ENCODE data around the gene LPIN1. TPM values are rescaled to one million over a fixed set of nuclear protein-coding genes. Genes with fewer than 3 reads are reported as not detected.

LPIN1 gene
- total and polyA plus RNA-seq, 2 of the 13 experiments (the other 11 are each of a cell fraction or from before 2014, with no cell fraction given): 9.7 to 19.4 TPM

DNA sequence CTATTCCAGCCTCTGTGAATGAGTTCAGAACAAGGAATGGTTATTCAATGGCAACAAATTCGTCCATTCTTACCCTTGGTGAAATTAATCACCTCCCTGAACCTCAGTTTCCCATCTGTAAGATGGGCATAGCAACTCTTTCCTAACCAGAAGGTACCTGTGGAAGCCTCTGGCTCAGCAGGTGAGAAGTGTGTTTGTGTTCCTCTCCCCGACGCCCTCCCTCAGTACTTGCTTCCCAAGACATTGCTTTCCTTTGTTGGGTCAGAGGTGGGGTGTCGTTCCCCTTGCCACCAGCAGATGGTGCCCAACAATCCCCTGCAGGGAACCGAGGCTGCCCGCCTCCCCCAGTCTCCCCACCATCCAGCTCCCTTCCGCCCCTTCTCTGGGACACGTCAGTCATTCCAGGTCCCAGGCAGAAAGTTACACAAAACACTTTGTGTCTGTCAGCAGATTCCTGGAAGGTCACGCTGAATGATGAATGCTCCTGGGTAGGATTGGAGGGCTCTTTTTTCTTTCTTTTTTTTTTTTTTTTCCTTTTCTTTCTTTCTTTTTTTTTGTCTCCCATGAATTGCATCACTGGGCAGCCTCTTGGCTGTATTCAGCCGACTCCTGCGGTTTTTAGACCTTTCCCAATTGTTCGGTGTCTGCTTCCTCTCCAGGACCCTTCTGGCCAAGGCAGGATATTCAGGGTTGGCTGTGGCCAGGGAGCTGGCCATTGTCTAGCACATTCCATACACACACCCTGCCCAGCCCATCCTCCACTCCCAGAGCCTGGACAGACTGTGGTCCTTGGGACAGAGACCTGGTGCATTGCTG is 117.3 kb downstream of the LPIN1 start (continued):
- TF ChIP-seq GTF2F1 (IDR thresholded peaks at IDR 0.05; ENCODE audit: low read length) (no peak), NKX3-1 (CRISPR knock-in tag; IDR thresholded peaks at IDR 0.05) (no peak), ZNF264 (CRISPR knock-in tag; IDR thresholded peaks at IDR 0.05) (no peak), ZIK1 (CRISPR knock-in tag; IDR thresholded peaks at IDR 0.05; ENCODE audit: borderline replicate concordance, low read depth) (no peak), FOXM1 (CRISPR knock-in tag; IDR thresholded peaks at IDR 0.05) (no peak), SMC3 (IDR thresholded peaks at IDR 0.05; ENCODE audit: low read length) (peak; percentile 85), ZNF562 (CRISPR knock-in tag; IDR thresholded peaks at IDR 0.05; ENCODE audit: borderline replicate concordance) (no peak), NFRKB (IDR thresholded peaks at IDR 0.05) (no peak), NR2F6 (IDR thresholded peaks at IDR 0.05) (no peak), NR2F6 (CRISPR knock-in tag; IDR thresholded peaks at IDR 0.05) (no peak), ZNF549 (CRISPR knock-in tag; IDR thresholded peaks at IDR 0.05) (no peak), ZNF3 (CRISPR knock-in tag; IDR thresholded peaks at IDR 0.05) (no peak), GATAD1 (CRISPR knock-in tag; IDR thresholded peaks at IDR 0.05) (peak; percentile 45; the same call in 1 of the 2 replicates), ZNF746 (CRISPR knock-in tag; IDR thresholded peaks at IDR 0.05) (no peak), SIN3B (IDR thresholded peaks at IDR 0.05; ENCODE audit: low read length) (no peak), ETV6 (CRISPR knock-in tag; conservative IDR thresholded peaks at IDR 0.05) (0 out of 2 replicates have a peak, but pooled peaks have one; percentile 56), RBFOX2 (IDR thresholded peaks at IDR 0.05; ENCODE audit: low read depth, low read length) (no peak), RFX3 (CRISPR knock-in tag; IDR thresholded peaks at IDR 0.05) (no peak)
- TF ChIP-seq, protein P1, sequence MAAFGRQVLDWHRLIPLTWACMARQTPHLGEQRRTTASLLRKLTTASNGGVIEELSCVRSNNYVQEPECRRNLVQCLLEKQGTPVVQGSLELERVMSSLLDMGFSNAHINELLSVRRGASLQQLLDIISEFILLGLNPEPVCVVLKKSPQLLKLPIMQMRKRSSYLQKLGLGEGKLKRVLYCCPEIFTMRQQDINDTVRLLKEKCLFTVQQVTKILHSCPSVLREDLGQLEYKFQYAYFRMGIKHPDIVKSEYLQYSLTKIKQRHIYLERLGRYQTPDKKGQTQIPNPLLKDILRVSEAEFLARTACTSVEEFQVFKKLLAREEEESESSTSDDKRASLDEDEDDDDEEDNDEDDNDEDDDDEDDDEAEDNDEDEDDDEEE (CRISPR knock-in tag; IDR thresholded peaks at IDR 0.05): no peak
- TF ChIP-seq, protein P2, sequence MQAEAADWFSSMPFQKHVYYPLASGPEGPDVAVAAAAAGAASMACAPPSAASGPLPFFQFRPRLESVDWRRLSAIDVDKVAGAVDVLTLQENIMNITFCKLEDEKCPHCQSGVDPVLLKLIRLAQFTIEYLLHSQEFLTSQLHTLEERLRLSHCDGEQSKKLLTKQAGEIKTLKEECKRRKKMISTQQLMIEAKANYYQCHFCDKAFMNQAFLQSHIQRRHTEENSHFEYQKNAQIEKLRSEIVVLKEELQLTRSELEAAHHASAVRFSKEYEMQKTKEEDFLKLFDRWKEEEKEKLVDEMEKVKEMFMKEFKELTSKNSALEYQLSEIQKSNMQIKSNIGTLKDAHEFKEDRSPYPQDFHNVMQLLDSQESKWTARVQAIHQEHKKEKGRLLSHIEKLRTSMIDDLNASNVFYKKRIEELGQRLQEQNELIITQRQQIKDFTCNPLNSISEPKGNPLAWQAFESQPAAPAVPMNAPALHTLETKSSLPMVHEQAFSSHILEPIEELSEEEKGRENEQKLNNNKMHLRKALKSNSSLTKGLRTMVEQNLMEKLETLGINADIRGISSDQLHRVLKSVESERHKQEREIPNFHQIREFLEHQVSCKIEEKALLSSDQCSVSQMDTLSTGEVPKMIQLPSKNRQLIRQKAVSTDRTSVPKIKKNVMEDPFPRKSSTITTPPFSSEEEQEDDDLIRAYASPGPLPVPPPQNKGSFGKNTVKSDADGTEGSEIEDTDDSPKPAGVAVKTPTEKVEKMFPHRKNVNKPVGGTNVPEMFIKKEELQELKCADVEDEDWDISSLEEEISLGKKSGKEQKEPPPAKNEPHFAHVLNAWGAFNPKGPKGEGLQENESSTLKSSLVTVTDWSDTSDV (CRISPR knock-in tag; IDR thresholded peaks at IDR 0.05): no peak
- TF ChIP-seq, protein P3, sequence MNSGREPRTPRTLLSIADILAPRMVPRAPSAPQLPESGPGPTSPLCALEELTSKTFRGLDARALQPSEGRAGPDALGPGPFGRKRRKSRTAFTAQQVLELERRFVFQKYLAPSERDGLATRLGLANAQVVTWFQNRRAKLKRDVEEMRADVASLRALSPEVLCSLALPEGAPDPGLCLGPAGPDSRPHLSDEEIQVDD (CRISPR knock-in tag; IDR thresholded peaks at IDR 0.05; ENCODE audit: borderline replicate concordance): no peak
- TF ChIP-seq, protein P4, sequence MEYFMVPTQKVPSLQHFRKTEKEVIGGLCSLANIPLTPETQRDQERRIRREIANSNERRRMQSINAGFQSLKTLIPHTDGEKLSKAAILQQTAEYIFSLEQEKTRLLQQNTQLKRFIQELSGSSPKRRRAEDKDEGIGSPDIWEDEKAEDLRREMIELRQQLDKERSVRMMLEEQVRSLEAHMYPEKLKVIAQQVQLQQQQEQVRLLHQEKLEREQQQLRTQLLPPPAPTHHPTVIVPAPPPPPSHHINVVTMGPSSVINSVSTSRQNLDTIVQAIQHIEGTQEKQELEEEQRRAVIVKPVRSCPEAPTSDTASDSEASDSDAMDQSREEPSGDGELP (IDR thresholded peaks at IDR 0.05; ENCODE audit: borderline replicate concordance, low read depth): no peak
- TF ChIP-seq, protein P5, sequence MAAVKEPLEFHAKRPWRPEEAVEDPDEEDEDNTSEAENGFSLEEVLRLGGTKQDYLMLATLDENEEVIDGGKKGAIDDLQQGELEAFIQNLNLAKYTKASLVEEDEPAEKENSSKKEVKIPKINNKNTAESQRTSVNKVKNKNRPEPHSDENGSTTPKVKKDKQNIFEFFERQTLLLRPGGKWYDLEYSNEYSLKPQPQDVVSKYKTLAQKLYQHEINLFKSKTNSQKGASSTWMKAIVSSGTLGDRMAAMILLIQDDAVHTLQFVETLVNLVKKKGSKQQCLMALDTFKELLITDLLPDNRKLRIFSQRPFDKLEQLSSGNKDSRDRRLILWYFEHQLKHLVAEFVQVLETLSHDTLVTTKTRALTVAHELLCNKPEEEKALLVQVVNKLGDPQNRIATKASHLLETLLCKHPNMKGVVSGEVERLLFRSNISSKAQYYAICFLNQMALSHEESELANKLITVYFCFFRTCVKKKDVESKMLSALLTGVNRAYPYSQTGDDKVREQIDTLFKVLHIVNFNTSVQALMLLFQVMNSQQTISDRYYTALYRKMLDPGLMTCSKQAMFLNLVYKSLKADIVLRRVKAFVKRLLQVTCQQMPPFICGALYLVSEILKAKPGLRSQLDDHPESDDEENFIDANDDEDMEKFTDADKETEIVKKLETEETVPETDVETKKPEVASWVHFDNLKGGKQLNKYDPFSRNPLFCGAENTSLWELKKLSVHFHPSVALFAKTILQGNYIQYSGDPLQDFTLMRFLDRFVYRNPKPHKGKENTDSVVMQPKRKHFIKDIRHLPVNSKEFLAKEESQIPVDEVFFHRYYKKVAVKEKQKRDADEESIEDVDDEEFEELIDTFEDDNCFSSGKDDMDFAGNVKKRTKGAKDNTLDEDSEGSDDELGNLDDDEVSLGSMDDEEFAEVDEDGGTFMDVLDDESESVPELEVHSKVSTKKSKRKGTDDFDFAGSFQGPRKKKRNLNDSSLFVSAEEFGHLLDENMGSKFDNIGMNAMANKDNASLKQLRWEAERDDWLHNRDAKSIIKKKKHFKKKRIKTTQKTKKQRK (IDR thresholded peaks at IDR 0.05; ENCODE audit: low read length): no peak
